BE2C (cell line): ENCODE measurements around the gene MUS81.

Source experiments
- DNase-seq: peaks from one replicate; pipeline ENCODE4 v3.0.0-alpha.2; 2020
- H3K27me3 ChIP-seq: fragments of 250-450 bp; sonication (Bioruptor Pico); 2 replicates; pipeline ENCODE4 v1.5.1; 2020; ENCODE audit warnings: mild to moderate bottlenecking
- H3K36me3 ChIP-seq: fragments of 250-450 bp; sonication (Bioruptor Pico); 2 replicates; pipeline ENCODE4 v1.5.1; 2020; ENCODE audit warnings: mild to moderate bottlenecking
- H3K4me1 ChIP-seq: fragments of 250-450 bp; sonication (Bioruptor Pico); 2 replicates; pipeline ENCODE4 v1.5.1; 2020
- H3K4me3 ChIP-seq: 2 replicates; pipeline ENCODE4 v1.5.1; 2011; ENCODE audit warnings: low read depth, low read length
- H3K9me3 ChIP-seq: fragments of 250-450 bp; sonication (Bioruptor Pico); 2 replicates; pipeline ENCODE4 v1.5.1; 2020
- CTCF ChIP-seq: IDR thresholded peaks from 2 replicates; pipeline ENCODE4 v1.5.1; 2012; ENCODE audit warnings: mild to moderate bottlenecking, low read depth, low read length

The MUS81 gene

GRCh38 chr11:65858681-65859087 lies 1.5 kb upstream of the MUS81 start:
- no peak for TF ChIP-seq CTCF
- Histone ChIP-seq H3K9me3 (no peaks in the 10 kb centered on the region), H3K4me3 (peak overlapping the region; percentile 89), H3K4me1 (no peaks in the 10 kb centered on the region), H3K27me3 (no peaks in the 10 kb centered on the region), H3K36me3 (peaks cover 50% of the 10 kb centered on the region)
- DNase-seq = no peak

GRCh38 chr11:65859095-65859811 lies 980 bp upstream of the MUS81 start:
- no peaks in the 10 kb centered on the region for H3K4me1 ChIP-seq
- DNase-seq = peak; percentile 100
- peak overlapping the region; percentile 99 for H3K4me3 ChIP-seq
- peak; percentile 47 for TF ChIP-seq CTCF
- H3K9me3 ChIP-seq = no peaks in the 10 kb centered on the region
- peaks cover 50% of the 10 kb centered on the region for H3K36me3 ChIP-seq
- no peaks in the 10 kb centered on the region for H3K27me3 ChIP-seq

DNA sequence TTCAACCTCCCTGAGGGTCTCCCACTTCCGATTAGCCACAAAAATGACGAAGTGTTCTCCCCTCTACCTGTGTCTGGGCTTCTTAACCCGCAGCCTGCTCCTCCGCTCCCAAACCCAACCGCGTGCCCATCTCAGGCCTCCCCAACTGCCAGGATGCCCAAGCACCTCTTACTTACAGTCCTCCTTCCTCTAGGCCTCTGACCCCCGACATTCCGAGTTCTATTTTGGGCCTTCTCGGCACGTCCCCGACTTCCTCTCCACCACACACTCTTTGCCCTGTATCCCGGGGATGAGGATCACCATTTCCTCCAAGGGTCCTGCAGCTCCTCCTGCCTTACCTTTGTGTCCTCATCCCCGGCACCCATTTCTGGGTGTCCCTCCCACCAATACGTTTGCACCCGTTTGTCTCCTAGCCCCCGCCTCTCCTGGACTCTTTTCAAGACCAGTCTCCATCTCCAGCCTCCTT lies 388 bp upstream of the MUS81 start:
- TF ChIP-seq CTCF = no peak
- no peak for DNase-seq
- Histone ChIP-seq H3K4me1 (no peaks in the 10 kb centered on the region), H3K36me3 (peaks cover 53% of the 10 kb centered on the region), H3K9me3 (no peaks in the 10 kb centered on the region), H3K4me3 (peak overlapping the region; percentile 99), H3K27me3 (no peaks in the 10 kb centered on the region)

- no peak for DNase-seq
- Histone ChIP-seq H3K27me3 (no peaks in the 10 kb centered on the region), H3K9me3 (no peaks in the 10 kb centered on the region), H3K36me3 (peaks cover 52% of the 10 kb centered on the region), H3K4me3 (peak overlapping the region; percentile 99), H3K4me1 (no peaks in the 10 kb centered on the region)
- TF ChIP-seq CTCF = no peak
These were observed 902 bp downstream of the MUS81 start for GRCh38 chr11:65861165-65861505.

DNA sequence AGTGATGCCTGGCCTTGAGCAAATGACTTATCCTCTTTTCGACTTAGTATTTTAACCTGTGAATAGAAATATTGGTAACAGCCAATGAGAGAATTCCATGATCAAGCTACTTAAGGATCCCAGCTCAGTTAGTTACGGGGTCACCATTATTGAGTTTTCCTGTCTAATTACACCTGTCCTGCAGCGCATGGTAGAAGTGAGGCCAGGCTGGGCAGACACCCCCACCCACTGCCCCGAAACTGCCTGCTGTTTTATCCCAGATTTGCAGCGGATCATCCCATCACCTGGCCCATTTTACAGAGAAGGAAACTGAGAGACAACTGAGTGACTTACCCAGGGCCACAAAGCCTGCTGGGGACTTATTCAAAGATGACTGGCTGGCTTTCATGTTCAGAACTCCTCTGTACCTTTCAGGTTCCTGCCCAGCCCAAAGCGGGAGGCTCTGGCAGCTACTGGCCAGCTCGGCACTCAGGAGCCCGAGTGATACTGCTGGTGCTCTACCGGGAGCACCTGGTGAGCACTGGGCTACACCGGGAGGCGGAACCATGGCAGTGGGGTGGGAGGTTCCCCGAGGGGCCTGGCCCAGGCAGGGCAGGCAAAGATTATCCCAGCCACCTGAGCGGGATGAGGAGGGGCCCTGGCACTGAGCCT lies 1.4 kb downstream of the MUS81 start:
- Histone ChIP-seq H3K9me3 (no peaks in the 10 kb centered on the region), H3K36me3 (peaks cover 46% of the 10 kb centered on the region), H3K27me3 (no peaks in the 10 kb centered on the region), H3K4me1 (no peaks in the 10 kb centered on the region), H3K4me3 (peak overlapping the region; percentile 99)
- TF ChIP-seq CTCF = no peak
- DNase-seq = no peak

GRCh38 chr11:65862191-65862735 lies 2.0 kb downstream of the MUS81 start:
- no peak for DNase-seq
- Histone ChIP-seq H3K36me3 (peaks cover 40% of the 10 kb centered on the region), H3K4me1 (no peaks in the 10 kb centered on the region), H3K9me3 (no peaks in the 10 kb centered on the region), H3K27me3 (no peaks in the 10 kb centered on the region), H3K4me3 (no peak overlapping the region)
- no peak for TF ChIP-seq CTCF
